NB4 (cell line): Measurements from ENCODE around the gene NUDT8.

Experiments
- MAX ChIP-seq: IDR thresholded peaks from 2 replicates; pipeline ENCODE4 v1.6.1; 2011; ENCODE audit warnings: low read depth, low read length
- POLR2A ChIP-seq: IDR thresholded peaks from 2 replicates; pipeline ENCODE4 v1.6.1; 2011; ENCODE audit warnings: mild to moderate bottlenecking; ENCODE audit not compliant: insufficient read length; ENCODE audit errors: extremely low read depth
- TF ChIP-seq, protein P1 (sequence below): IDR thresholded peaks from one replicate; pipeline ENCODE4 v1.5.1; 2012; ENCODE audit warnings: low read depth, low read length

- TF ChIP-seq, protein P1, sequence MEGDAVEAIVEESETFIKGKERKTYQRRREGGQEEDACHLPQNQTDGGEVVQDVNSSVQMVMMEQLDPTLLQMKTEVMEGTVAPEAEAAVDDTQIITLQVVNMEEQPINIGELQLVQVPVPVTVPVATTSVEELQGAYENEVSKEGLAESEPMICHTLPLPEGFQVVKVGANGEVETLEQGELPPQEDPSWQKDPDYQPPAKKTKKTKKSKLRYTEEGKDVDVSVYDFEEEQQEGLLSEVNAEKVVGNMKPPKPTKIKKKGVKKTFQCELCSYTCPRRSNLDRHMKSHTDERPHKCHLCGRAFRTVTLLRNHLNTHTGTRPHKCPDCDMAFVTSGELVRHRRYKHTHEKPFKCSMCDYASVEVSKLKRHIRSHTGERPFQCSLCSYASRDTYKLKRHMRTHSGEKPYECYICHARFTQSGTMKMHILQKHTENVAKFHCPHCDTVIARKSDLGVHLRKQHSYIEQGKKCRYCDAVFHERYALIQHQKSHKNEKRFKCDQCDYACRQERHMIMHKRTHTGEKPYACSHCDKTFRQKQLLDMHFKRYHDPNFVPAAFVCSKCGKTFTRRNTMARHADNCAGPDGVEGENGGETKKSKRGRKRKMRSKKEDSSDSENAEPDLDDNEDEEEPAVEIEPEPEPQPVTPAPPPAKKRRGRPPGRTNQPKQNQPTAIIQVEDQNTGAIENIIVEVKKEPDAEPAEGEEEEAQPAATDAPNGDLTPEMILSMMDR = no peak
- no peak for TF ChIP-seq MAX
- TF ChIP-seq POLR2A = no peak
Observed at GRCh38 chr11:67673902-67674301, 44.2 kb upstream of the NUDT8 start.
